Stimulated activated CD8-positive, alpha-beta memory T cell treated with anti-CD3 and anti-CD28 coated beads, Interleukin-12 subunit alpha, Interleukin-12 subunit beta, amount 100 ng/mL, for 4 hours (primary cell): ENCODE data around the gene KCNK16.

Experiments used
- DNase-seq: peaks from one replicate; pipeline ENCODE4 v3.0.0-alpha.2; 2020; ENCODE audit warnings: low read depth

Gene KCNK16

GRCh38 chr6:39322306-39322850 is at the start of gene KCNK16:
Gene KCNK16 (minus strand): TSS chr6:39322702. CDS start chr6:39322540, 162 bp downstream.
- no peak for DNase-seq

GRCh38 chr6:39370390-39370789 is 47.9 kb upstream of the KCNK16 start:
- no peak for DNase-seq

- DNase-seq: no peak
Measured at GRCh38 chr6:39369987-39370386, 47.5 kb upstream of the KCNK16 start.

GRCh38 chr6:39367700-39368099 is 45.2 kb upstream of the KCNK16 start:
- DNase-seq: no peak

GRCh38 chr6:39366931-39367618 is 44.6 kb upstream of the KCNK16 start:
- no peak for DNase-seq

GRCh38 chr6:39365281-39366074 is 43.0 kb upstream of the KCNK16 start:
- no peak for DNase-seq

- no peak for DNase-seq
Measured at GRCh38 chr6:39363280-39363679, 40.8 kb upstream of the KCNK16 start.

GRCh38 chr6:39362487-39362865 is 40.0 kb upstream of the KCNK16 start:
- no peak for DNase-seq

GRCh38 chr6:39361657-39362486 is 39.4 kb upstream of the KCNK16 start:
- peak; percentile 2 for DNase-seq

GRCh38 chr6:39360378-39360777 is 37.9 kb upstream of the KCNK16 start:
- DNase-seq: no peak

- no peak for DNase-seq
Measured at GRCh38 chr6:39357998-39358686, 35.6 kb upstream of the KCNK16 start.

- no peak for DNase-seq
Measured at GRCh38 chr6:39353698-39354315, 31.3 kb upstream of the KCNK16 start.

GRCh38 chr6:39350723-39351505 is 28.4 kb upstream of the KCNK16 start:
- DNase-seq: no peak

- no peak for DNase-seq
Measured at GRCh38 chr6:39348740-39349139, 26.2 kb upstream of the KCNK16 start.

- DNase-seq: no peak
Measured at GRCh38 chr6:39347906-39348585, 25.5 kb upstream of the KCNK16 start.

GRCh38 chr6:39347206-39347605 is 24.7 kb upstream of the KCNK16 start:
- no peak for DNase-seq

GRCh38 chr6:39344821-39345280 is 22.3 kb upstream of the KCNK16 start:
- DNase-seq: no peak

- DNase-seq: no peak
Measured at GRCh38 chr6:39343396-39343870, 20.9 kb upstream of the KCNK16 start.

- no peak for DNase-seq
Measured at GRCh38 chr6:39342692-39343395, 20.3 kb upstream of the KCNK16 start.
